ENCODE results near the gene ZMYND8.
"Not testable (repeated sequence)": the region's sequence is repeated elsewhere in the genome, so short reads cannot be mapped to it uniquely, and the experiment has no call there.

DNA sequence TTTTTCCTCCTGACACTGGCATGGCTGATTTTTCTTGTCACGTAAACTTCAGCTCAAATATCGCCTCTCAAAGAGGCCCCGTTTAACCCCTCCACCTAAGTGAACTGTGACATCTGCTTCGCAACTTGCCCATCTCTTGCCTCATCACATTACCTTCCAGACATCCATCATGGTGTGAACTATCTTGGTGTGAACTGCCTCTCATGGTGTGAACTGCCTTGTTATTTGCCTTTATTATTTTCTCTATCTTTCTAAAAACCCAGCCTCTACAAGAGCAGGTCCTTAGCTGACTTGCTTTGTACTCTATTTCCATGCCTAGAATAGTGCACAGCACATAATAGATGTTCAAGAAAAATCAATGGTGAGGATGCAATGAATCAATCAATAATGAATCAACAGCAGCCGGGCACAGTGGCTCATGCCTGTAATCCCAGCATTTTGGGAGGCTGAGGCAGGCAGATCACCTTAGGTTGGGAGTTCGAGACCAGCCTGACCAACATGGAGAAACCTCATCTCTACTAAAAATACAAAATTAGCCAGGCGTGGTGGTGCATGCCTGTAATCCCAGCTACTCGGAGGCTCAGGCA lies 95.9 kb downstream of the ZMYND8 start:
- TF ChIP-seq, protein P1, sequence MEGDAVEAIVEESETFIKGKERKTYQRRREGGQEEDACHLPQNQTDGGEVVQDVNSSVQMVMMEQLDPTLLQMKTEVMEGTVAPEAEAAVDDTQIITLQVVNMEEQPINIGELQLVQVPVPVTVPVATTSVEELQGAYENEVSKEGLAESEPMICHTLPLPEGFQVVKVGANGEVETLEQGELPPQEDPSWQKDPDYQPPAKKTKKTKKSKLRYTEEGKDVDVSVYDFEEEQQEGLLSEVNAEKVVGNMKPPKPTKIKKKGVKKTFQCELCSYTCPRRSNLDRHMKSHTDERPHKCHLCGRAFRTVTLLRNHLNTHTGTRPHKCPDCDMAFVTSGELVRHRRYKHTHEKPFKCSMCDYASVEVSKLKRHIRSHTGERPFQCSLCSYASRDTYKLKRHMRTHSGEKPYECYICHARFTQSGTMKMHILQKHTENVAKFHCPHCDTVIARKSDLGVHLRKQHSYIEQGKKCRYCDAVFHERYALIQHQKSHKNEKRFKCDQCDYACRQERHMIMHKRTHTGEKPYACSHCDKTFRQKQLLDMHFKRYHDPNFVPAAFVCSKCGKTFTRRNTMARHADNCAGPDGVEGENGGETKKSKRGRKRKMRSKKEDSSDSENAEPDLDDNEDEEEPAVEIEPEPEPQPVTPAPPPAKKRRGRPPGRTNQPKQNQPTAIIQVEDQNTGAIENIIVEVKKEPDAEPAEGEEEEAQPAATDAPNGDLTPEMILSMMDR (conservative IDR thresholded peaks at IDR 0.05; ENCODE audit: low read depth, low read length) = not testable (repeated sequence)
- not testable (repeated sequence) for TF ChIP-seq POLR2A (IDR thresholded peaks at IDR 0.05; ENCODE audit: low read depth, low read length); RCOR1 (IDR thresholded peaks at IDR 0.05; ENCODE audit: insufficient replicate concordance, low read length); MXI1 (IDR thresholded peaks at IDR 0.05; ENCODE audit: borderline replicate concordance, low read depth, low read length); SMC3 (IDR thresholded peaks at IDR 0.05; ENCODE audit: low read depth, low read length); BHLHE40 (IDR thresholded peaks at IDR 0.05; ENCODE audit: low read depth, low read length); MAFK (IDR thresholded peaks at IDR 0.05; ENCODE audit: low read depth, low read length); CEBPB (IDR thresholded peaks at IDR 0.05; ENCODE audit: low read depth, low read length); RAD21 (IDR thresholded peaks at IDR 0.05; ENCODE audit: low read length)
- TF ChIP-seq, protein P2, sequence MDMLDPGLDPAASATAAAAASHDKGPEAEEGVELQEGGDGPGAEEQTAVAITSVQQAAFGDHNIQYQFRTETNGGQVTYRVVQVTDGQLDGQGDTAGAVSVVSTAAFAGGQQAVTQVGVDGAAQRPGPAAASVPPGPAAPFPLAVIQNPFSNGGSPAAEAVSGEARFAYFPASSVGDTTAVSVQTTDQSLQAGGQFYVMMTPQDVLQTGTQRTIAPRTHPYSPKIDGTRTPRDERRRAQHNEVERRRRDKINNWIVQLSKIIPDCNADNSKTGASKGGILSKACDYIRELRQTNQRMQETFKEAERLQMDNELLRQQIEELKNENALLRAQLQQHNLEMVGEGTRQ (IDR thresholded peaks at IDR 0.05; ENCODE audit: low read depth, low read length) = not testable (repeated sequence)
- TF ChIP-seq, protein P3, sequence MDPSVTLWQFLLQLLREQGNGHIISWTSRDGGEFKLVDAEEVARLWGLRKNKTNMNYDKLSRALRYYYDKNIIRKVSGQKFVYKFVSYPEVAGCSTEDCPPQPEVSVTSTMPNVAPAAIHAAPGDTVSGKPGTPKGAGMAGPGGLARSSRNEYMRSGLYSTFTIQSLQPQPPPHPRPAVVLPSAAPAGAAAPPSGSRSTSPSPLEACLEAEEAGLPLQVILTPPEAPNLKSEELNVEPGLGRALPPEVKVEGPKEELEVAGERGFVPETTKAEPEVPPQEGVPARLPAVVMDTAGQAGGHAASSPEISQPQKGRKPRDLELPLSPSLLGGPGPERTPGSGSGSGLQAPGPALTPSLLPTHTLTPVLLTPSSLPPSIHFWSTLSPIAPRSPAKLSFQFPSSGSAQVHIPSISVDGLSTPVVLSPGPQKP (IDR thresholded peaks at IDR 0.05; ENCODE audit: borderline replicate concordance, low read depth, low read length) = not testable (repeated sequence)

All from IMR-90 (cell line).